HCT116 (cell line): ENCODE measurements around the gene CADPS. TPM values are rescaled to one million over a fixed set of nuclear protein-coding genes. Genes with fewer than 3 reads are reported as not detected.

Experiments
- ATAC-seq: fragments of 200-7000 bp; cut with Tn5 transposase; 2 replicates; pipeline ENCODE4 v1.9.1; 2020; ENCODE audit warnings: mild to moderate bottlenecking, moderate library complexity
- BruUV-seq: library from RNA; stranded (reverse); fragments of 400-500 nt; replicated peaks from 2 replicates; lab custom pipeline; 2021; lab: Mats Ljungman, UMichigan
- CTCF ChIA-PET: fragments of 300-600 bp; sonication (Branson Sonifier 250); formaldehyde crosslinking; loops from one replicate; lab custom pipeline; 2021; ENCODE audit warnings: antibody characterized with exemption; lab: Charles Lee
- POLR2A ChIA-PET: fragments of 300-600, 350-600 bp; sonication (Branson Sonifier 250); formaldehyde crosslinking; loops from one replicate; lab custom pipeline; 2021; ENCODE audit warnings: antibody characterized with exemption; lab: Charles Lee
- RAD21 ChIA-PET, 2 experiments: fragments of 300-600 bp; sonication (Branson Sonifier 250); formaldehyde crosslinking; loops; one replicate each; lab custom pipeline; 2023; ENCODE audit warnings: low total read pairs in 2 of 2; ENCODE audit not compliant: uncharacterized antibody in 2 of 2, unreplicated experiment in 2 of 2, low non-redundant PET in 1 of 2; lab: Charles Lee
- DNase-seq: peaks from one replicate; pipeline ENCODE4 v3.0.0-alpha.2; 2010; ENCODE audit warnings: low read depth, low spot score
- H2AFZ ChIP-seq: fragments of 200-600 bp; shearing (Covaris generic), sonication (generic); 2 replicates; pipeline ENCODE4 v1.6.1; 2017; ENCODE audit warnings: low read depth, mixed run types, mixed read lengths, antibody characterized with exemption, low read length; ENCODE audit not compliant: poor library complexity, severe bottlenecking
- H3K27ac ChIP-seq: 2 replicates; pipeline ENCODE4 v1.5.1; 2012; ENCODE audit warnings: low read depth, low read length
- H3K27me3 ChIP-seq: fragments of 200-600 bp; sonication (generic); 2 replicates; pipeline ENCODE4 v1.6.1; 2016; ENCODE audit warnings: mixed run types, low read length, mixed read lengths; ENCODE audit not compliant: insufficient read depth
- H3K36me3 ChIP-seq, 2 experiments: fragments of 200-500 bp in 1 of 2; fragments of 200-600 bp in 1 of 2; sonication (Bioruptor generic) in 1 of 2; sonication (generic) in 1 of 2; 2 replicates each; pipeline versions ENCODE4 v1.5.1 to v1.6.1; 2014 to 2016; ENCODE audit warnings: low read length in 2 of 2, inconsistent platforms in 1 of 2, mixed read lengths in 1 of 2, mixed run types in 1 of 2; ENCODE audit not compliant: insufficient read depth in 2 of 2, control insufficient read depth in 1 of 2
- H3K4me1 ChIP-seq, 2 experiments: fragments of 200-600 bp in 1 of 2; sonication (generic) in 1 of 2; 2 replicates each; pipeline versions ENCODE4 v1.5.1 to v1.6.1; 2012 to 2017; ENCODE audit warnings: low read length in 2 of 2, inconsistent platforms in 1 of 2, mild to moderate bottlenecking in 1 of 2, mixed read lengths in 1 of 2, mixed run types in 1 of 2, moderate library complexity in 1 of 2; ENCODE audit not compliant: insufficient read depth in 2 of 2, control insufficient read depth in 1 of 2
- H3K4me2 ChIP-seq: fragments of 200-600 bp; sonication (generic); 2 replicates; pipeline ENCODE4 v1.6.1; 2017; ENCODE audit warnings: mixed run types, low read length, mixed read lengths
- H3K4me3 ChIP-seq, 2 experiments: fragments of 200-600 bp in 1 of 2; sonication (generic) in 1 of 2; replicated peaks in 1 of 2; 2 replicates each; pipeline ENCODE4 v1.5.1; 2011 to 2016; ENCODE audit warnings: low read length in 2 of 2, control low read depth in 1 of 2, low read depth in 1 of 2, mild to moderate bottlenecking in 1 of 2, mixed read lengths in 1 of 2, mixed run types in 1 of 2
- H3K79me2 ChIP-seq: fragments of 200-600 bp; sonication (generic); 2 replicates; pipeline ENCODE4 v1.6.1; 2017; ENCODE audit warnings: mild to moderate bottlenecking, mixed run types, low read length, moderate library complexity, mixed read lengths; ENCODE audit not compliant: insufficient read depth
- H3K9ac ChIP-seq: fragments of 200-600 bp; sonication (generic); 2 replicates; pipeline ENCODE4 v1.6.1; 2016; ENCODE audit warnings: low read length, mixed read lengths
- H3K9me2 ChIP-seq: fragments of 200-600 bp; sonication (generic), shearing (Covaris generic); 2 replicates; pipeline ENCODE4 v1.6.1; 2017; ENCODE audit warnings: mixed run types, mild to moderate bottlenecking, moderate library complexity; ENCODE audit not compliant: insufficient read depth
- H3K9me3 ChIP-seq, 2 experiments: fragments of 200-500 bp in 1 of 2; fragments of 200-600 bp in 1 of 2; sonication (Bioruptor generic) in 1 of 2; sonication (generic) in 1 of 2; 2 replicates each; pipeline ENCODE4 v1.6.1; 2014 to 2017; ENCODE audit warnings: low read length in 2 of 2, mixed read lengths in 2 of 2, inconsistent platforms in 1 of 2, low read depth in 1 of 2, mild to moderate bottlenecking in 1 of 2, mixed run types in 1 of 2, moderate library complexity in 1 of 2; ENCODE audit not compliant: control insufficient read depth in 1 of 2, insufficient read depth in 1 of 2
- H4K20me1 ChIP-seq: fragments of 200-600 bp; sonication (generic), shearing (Covaris generic); 2 replicates; pipeline ENCODE4 v1.6.1; 2017; ENCODE audit warnings: mixed run types, mild to moderate bottlenecking, moderate library complexity; ENCODE audit not compliant: insufficient read depth
- EGR1 ChIP-seq: IDR thresholded peaks from 2 replicates; pipeline ENCODE4 v1.6.1; 2012; ENCODE audit warnings: low read depth
- ELF1 ChIP-seq: IDR thresholded peaks from 2 replicates; pipeline ENCODE4 v1.6.1; 2012; ENCODE audit warnings: low read depth, borderline replicate concordance
- EZH2phosphoT487 ChIP-seq: fragments of 200-600 bp; IDR thresholded peaks from 2 replicates; pipeline ENCODE4 v1.6.1; 2018; ENCODE audit warnings: antibody characterized with exemption, borderline replicate concordance
- JUND ChIP-seq: IDR thresholded peaks from 2 replicates; pipeline ENCODE4 v1.6.1; 2012
- POLR2AphosphoS5 ChIP-seq: IDR thresholded peaks from 2 replicates; pipeline ENCODE4 v1.6.1; 2011; ENCODE audit warnings: mild to moderate bottlenecking, low read depth, low read length, moderate library complexity
- SIN3A ChIP-seq: IDR thresholded peaks from 2 replicates; pipeline ENCODE4 v1.6.1; 2012; ENCODE audit warnings: low read depth
- TCF7L2 ChIP-seq: IDR thresholded peaks from 2 replicates; pipeline ENCODE4 v1.7.0; 2011; ENCODE audit warnings: borderline replicate concordance, inconsistent platforms; ENCODE audit not compliant: insufficient read depth, insufficient read length; ENCODE audit errors: extremely low read depth
- YY1 ChIP-seq: IDR thresholded peaks from 2 replicates; pipeline ENCODE4 v1.6.1; 2011; ENCODE audit warnings: low read length, low read depth, moderate library complexity, mild to moderate bottlenecking; ENCODE audit not compliant: insufficient replicate concordance; ENCODE audit errors: extremely low read depth
- ZFX ChIP-seq: fragments of 450-650 bp; IDR thresholded peaks from 2 replicates; pipeline ENCODE4 v1.6.1; 2017
- intact Hi-C: fragments of 100-400 bp; cut with micrococcal nuclease; formaldehyde crosslinking; loops from 2 replicates; pipeline ENCODE4 v1.10.0; 2022
- total RNA-seq: library from RNA; stranded (reverse); gene quantifications from one replicate; pipeline ENCODE4 v1.2.1, GENCODE V29; 2021; ENCODE audit not compliant: unreplicated experiment
- TF ChIP-seq, protein P1 (sequence below): IDR thresholded peaks from 2 replicates; pipeline ENCODE4 v1.6.1; 2012
- TF ChIP-seq, protein P2 (sequence below): IDR thresholded peaks from 2 replicates; pipeline ENCODE4 v1.6.1; 2012; ENCODE audit warnings: low read depth
- TF ChIP-seq, protein P3 (sequence below), 3 experiments: fragments of 200-600 bp in 1 of 3; sonication (generic) in 1 of 3; IDR thresholded peaks in 2 of 3; conservative IDR thresholded peaks in 1 of 3; 2 replicates each; pipeline ENCODE4 v1.5.1; 2012 to 2017; ENCODE audit warnings: low read depth in 2 of 3, low read length in 2 of 3, antibody characterized with exemption in 1 of 3, borderline replicate concordance in 1 of 3, control low read depth in 1 of 3, mild to moderate bottlenecking in 1 of 3, mixed read lengths in 1 of 3, mixed run types in 1 of 3, moderate library complexity in 1 of 3; ENCODE audit not compliant: insufficient read depth in 1 of 3
- TF ChIP-seq, protein P4 (sequence below): IDR thresholded peaks from 2 replicates; pipeline ENCODE4 v1.6.1; 2012

CADPS gene
- total RNA-seq, 1 experiment from 2014 or later: not detected

DNA sequence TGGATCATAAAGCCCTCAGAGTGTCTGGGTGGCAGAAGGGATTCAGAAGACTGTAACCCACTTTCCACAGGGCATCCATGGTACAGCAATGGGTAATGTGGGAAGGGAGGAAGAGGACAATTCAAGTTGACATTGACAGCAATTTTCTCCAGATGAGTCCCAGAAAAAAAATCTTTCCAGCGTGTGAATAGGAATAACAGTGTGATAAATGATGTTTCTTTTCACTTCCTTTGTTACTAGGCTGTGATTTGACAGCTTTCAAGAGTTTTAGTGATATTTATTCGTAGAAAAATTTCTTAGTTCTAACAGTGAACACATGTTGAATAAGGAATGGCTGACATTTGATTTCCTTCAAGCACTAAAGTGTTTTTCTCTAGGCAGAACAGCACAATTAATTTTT lies 186.4 kb downstream of the CADPS start:
- DNase-seq (no peak), ATAC-seq (no peak)
- Histone ChIP-seq H3K9ac (no peak overlapping the region), H3K36me3 (no peaks in the 10 kb centered on the region), H3K4me1 (no peaks in the 10 kb centered on the region), H3K79me2 (no peaks in the 10 kb centered on the region), H3K27me3 (peaks cover 7% of the 10 kb centered on the region; the same call in 1 of the 2 replicates), H3K4me3 (no peak overlapping the region), H2AFZ (no peak overlapping the region), H3K27ac (no peak overlapping the region), H3K9me2 (no peaks in the 10 kb centered on the region), H4K20me1 (no peaks in the 10 kb centered on the region), H3K4me2 (no peak overlapping the region), H3K9me3 (no peaks in the 10 kb centered on the region)
- BruUV-seq: no TSS peak
- TF ChIP-seq POLR2AphosphoS5 (no peak), EZH2phosphoT487 (no peak), ZFX (no peak), ELF1 (no peak), SIN3A (no peak), YY1 (no peak), JUND (no peak), EGR1 (no peak), TCF7L2 (no peak)
- TF ChIP-seq, protein P1, sequence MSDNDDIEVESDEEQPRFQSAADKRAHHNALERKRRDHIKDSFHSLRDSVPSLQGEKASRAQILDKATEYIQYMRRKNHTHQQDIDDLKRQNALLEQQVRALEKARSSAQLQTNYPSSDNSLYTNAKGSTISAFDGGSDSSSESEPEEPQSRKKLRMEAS: no peak
- TF ChIP-seq, protein P2, sequence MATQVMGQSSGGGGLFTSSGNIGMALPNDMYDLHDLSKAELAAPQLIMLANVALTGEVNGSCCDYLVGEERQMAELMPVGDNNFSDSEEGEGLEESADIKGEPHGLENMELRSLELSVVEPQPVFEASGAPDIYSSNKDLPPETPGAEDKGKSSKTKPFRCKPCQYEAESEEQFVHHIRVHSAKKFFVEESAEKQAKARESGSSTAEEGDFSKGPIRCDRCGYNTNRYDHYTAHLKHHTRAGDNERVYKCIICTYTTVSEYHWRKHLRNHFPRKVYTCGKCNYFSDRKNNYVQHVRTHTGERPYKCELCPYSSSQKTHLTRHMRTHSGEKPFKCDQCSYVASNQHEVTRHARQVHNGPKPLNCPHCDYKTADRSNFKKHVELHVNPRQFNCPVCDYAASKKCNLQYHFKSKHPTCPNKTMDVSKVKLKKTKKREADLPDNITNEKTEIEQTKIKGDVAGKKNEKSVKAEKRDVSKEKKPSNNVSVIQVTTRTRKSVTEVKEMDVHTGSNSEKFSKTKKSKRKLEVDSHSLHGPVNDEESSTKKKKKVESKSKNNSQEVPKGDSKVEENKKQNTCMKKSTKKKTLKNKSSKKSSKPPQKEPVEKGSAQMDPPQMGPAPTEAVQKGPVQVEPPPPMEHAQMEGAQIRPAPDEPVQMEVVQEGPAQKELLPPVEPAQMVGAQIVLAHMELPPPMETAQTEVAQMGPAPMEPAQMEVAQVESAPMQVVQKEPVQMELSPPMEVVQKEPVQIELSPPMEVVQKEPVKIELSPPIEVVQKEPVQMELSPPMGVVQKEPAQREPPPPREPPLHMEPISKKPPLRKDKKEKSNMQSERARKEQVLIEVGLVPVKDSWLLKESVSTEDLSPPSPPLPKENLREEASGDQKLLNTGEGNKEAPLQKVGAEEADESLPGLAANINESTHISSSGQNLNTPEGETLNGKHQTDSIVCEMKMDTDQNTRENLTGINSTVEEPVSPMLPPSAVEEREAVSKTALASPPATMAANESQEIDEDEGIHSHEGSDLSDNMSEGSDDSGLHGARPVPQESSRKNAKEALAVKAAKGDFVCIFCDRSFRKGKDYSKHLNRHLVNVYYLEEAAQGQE: no peak
- TF ChIP-seq, protein P3, sequence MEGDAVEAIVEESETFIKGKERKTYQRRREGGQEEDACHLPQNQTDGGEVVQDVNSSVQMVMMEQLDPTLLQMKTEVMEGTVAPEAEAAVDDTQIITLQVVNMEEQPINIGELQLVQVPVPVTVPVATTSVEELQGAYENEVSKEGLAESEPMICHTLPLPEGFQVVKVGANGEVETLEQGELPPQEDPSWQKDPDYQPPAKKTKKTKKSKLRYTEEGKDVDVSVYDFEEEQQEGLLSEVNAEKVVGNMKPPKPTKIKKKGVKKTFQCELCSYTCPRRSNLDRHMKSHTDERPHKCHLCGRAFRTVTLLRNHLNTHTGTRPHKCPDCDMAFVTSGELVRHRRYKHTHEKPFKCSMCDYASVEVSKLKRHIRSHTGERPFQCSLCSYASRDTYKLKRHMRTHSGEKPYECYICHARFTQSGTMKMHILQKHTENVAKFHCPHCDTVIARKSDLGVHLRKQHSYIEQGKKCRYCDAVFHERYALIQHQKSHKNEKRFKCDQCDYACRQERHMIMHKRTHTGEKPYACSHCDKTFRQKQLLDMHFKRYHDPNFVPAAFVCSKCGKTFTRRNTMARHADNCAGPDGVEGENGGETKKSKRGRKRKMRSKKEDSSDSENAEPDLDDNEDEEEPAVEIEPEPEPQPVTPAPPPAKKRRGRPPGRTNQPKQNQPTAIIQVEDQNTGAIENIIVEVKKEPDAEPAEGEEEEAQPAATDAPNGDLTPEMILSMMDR (IDR thresholded peaks at IDR 0.05 in 2 of 3, conservative IDR thresholded peaks at IDR 0.05 in 1 of 3; ENCODE audit: borderline replicate concordance in 1 of 3, insufficient read depth in 1 of 3, low read depth in 2 of 3, low read length in 2 of 3): no peak
- TF ChIP-seq, protein P4, sequence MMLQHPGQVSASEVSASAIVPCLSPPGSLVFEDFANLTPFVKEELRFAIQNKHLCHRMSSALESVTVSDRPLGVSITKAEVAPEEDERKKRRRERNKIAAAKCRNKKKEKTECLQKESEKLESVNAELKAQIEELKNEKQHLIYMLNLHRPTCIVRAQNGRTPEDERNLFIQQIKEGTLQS: no peak
- ChIA-PET RAD21 (no interaction called here), CTCF (no interaction called here), POLR2A (no interaction called here)
- intact Hi-C loops: no loop called here
